Thoracic aorta (tissue), 2 donors: Measurements from ENCODE around the gene BARX2. TPM values are rescaled to one million over a fixed set of nuclear protein-coding genes. Genes with fewer than 3 reads are reported as not detected.

Experiments used
- ATAC-seq: fragments of 150-250 bp; one replicate; pipeline ENCODE4 v1.8.0; 2017; ENCODE audit warnings: low read depth; ENCODE audit not compliant: insufficient number of reproducible peaks, low FRiP score
- DNase-seq: peaks from one replicate; pipeline ENCODE4 v3.0.0-alpha.2; 2020; ENCODE audit warnings: low spot score
- H3K27ac ChIP-seq, 2 donors: fragments of 200-600 bp; sonication (generic); 1 replicate in 1 of 2; 2 replicates in 1 of 2; pipeline ENCODE4 v1.5.1; 2016; ENCODE audit warnings: mild to moderate bottlenecking in 2 of 2, moderate library complexity in 2 of 2
- H3K27me3 ChIP-seq: fragments of 200-600 bp; sonication (generic); replicated peaks from 2 replicates; pipeline ENCODE4 v1.6.0; 2016; ENCODE audit warnings: mild to moderate bottlenecking; ENCODE audit not compliant: insufficient read depth
- H3K36me3 ChIP-seq: fragments of 200-600 bp; sonication (generic); one replicate; pipeline ENCODE4 v1.5.1; 2016
- H3K4me1 ChIP-seq, 2 donors: fragments of 200-600 bp; sonication (generic); 1 replicate in 1 of 2; 2 replicates in 1 of 2; pipeline versions ENCODE4 v1.5.1 to v1.6.0; 2016; ENCODE audit warnings: low read depth in 2 of 2, mild to moderate bottlenecking in 1 of 2; ENCODE audit not compliant: control insufficient read depth in 1 of 2
- H3K4me3 ChIP-seq: fragments of 200-600 bp; sonication (generic); 2 replicates; pipeline ENCODE4 v1.5.1; 2016; ENCODE audit warnings: mild to moderate bottlenecking
- H3K9me3 ChIP-seq: fragments of 200-600 bp; sonication (generic); 2 replicates; pipeline ENCODE4 v1.5.1; 2016
- CTCF ChIP-seq: fragments of 200-600 bp; sonication (generic); IDR thresholded peaks from one replicate; pipeline ENCODE4 v1.5.1; 2019; ENCODE audit warnings: antibody characterized with exemption
- total RNA-seq, 2 donors: library from RNA; depleted of rRNA; stranded (reverse); fragments of >200 nt; gene quantifications; one replicate each; pipeline versions ENCODE4 v1.1.0 to v1.2.3, GENCODE V29; 2016

BARX2 gene
- total RNA-seq, 2 donors from 2014 or later: not detected

- Histone ChIP-seq H3K4me1 (peaks cover under 1 to 6% of the 10 kb centered on the region in 2 donors), H3K9me3 (no peaks in the 10 kb centered on the region), H3K4me3 (no peak overlapping the region), H3K27me3 (peaks cover 3% of the 10 kb centered on the region), H3K27ac (no peak overlapping the region), H3K36me3 (no peaks in the 10 kb centered on the region)
- no peak for DNase-seq
- no peak for TF ChIP-seq CTCF
- no peak for ATAC-seq
Measured at GRCh38 chr11:129380413-129380812, 4.8 kb downstream of the BARX2 start.

- H3K27me3 ChIP-seq: no peaks in the 10 kb centered on the region
Measured at GRCh38 chr11:129382583-129382982, 6.9 kb downstream of the BARX2 start.

GRCh38 chr11:129383060-129383459 lies 7.4 kb downstream of the BARX2 start:
- no peaks in the 10 kb centered on the region for H3K27me3 ChIP-seq
- H3K4me3 ChIP-seq: no peak overlapping the region
- H3K9me3 ChIP-seq: no peaks in the 10 kb centered on the region
- TF ChIP-seq CTCF: no peak
- no peaks in the 10 kb centered on the region for H3K36me3 ChIP-seq
- no peak overlapping the region for H3K27ac ChIP-seq
- H3K4me1 ChIP-seq: no peaks in the 10 kb centered on the region
- DNase-seq (no peak), ATAC-seq (no peak)

More at GRCh38 chr11:129382583-129382982, 6.9 kb downstream of the BARX2 start:
- no peaks in the 10 kb centered on the region for H3K9me3 ChIP-seq
- no peaks in the 10 kb centered on the region for H3K4me1 ChIP-seq
- H3K36me3 ChIP-seq: no peaks in the 10 kb centered on the region
- no peak for DNase-seq
- no peak overlapping the region for H3K27ac ChIP-seq
- no peak for TF ChIP-seq CTCF
- no peak overlapping the region for H3K4me3 ChIP-seq
- ATAC-seq: no peak

- DNase-seq: no peak
- no peaks in the 10 kb centered on the region for H3K4me1 ChIP-seq
- no peaks in the 10 kb centered on the region for H3K9me3 ChIP-seq
- no peaks in the 10 kb centered on the region for H3K27me3 ChIP-seq
- no peak for TF ChIP-seq CTCF
- no peak for ATAC-seq
- H3K36me3 ChIP-seq: no peaks in the 10 kb centered on the region
- H3K4me3 ChIP-seq: no peak overlapping the region
- no peak overlapping the region for H3K27ac ChIP-seq
Measured at GRCh38 chr11:129383502-129383901, 7.9 kb downstream of the BARX2 start.

- no peaks in the 10 kb centered on the region for H3K4me1 ChIP-seq
Measured at GRCh38 chr11:129384415-129384814, 8.8 kb downstream of the BARX2 start.

More at GRCh38 chr11:129384415-129384814, 8.8 kb downstream of the BARX2 start:
- Histone ChIP-seq H3K36me3 (no peaks in the 10 kb centered on the region), H3K27me3 (no peaks in the 10 kb centered on the region), H3K9me3 (no peaks in the 10 kb centered on the region), H3K27ac (no peak overlapping the region), H3K4me3 (no peak overlapping the region)
- no peak for TF ChIP-seq CTCF
- DNase-seq (no peak), ATAC-seq (no peak)
